Measurements from ENCODE around the gene CHI3L1.

Gene CHI3L1

GRCh38 chr1:203173566-203173965, 12.9 kb downstream of the CHI3L1 start:
- Histone ChIP-seq H3K4me3 (ENCODE audit: low read depth, low read length) (no peak overlapping the region), H3K27ac (ENCODE audit: low read depth, low read length) (no peak overlapping the region), H3K9me3 (ENCODE audit: control insufficient read depth, insufficient read depth, low read length) (no peaks in the 10 kb centered on the region), H3K4me1 (ENCODE audit: control insufficient read depth, insufficient read depth, low read length) (peaks cover 4% of the 10 kb centered on the region; the same call in 1 of the 2 replicates), H3K36me3 (ENCODE audit: control insufficient read depth, insufficient read depth, low read length) (no peaks in the 10 kb centered on the region), H3K27me3 (ENCODE audit: control insufficient read depth, insufficient read depth, low read length) (no peaks in the 10 kb centered on the region), H3K9ac (ENCODE audit: low read depth, low read length) (no peak overlapping the region)

GRCh38 chr1:203173011-203173555, 13.4 kb downstream of the CHI3L1 start:
- peaks cover 4% of the 10 kb centered on the region; the same call in 1 of the 2 replicates for H3K4me1 ChIP-seq (ENCODE audit: control insufficient read depth, insufficient read depth, low read length)
- no peaks in the 10 kb centered on the region for H3K36me3 ChIP-seq (ENCODE audit: control insufficient read depth, insufficient read depth, low read length)
- no peak overlapping the region for H3K27ac ChIP-seq (ENCODE audit: low read depth, low read length)
- no peak overlapping the region for H3K9ac ChIP-seq (ENCODE audit: low read depth, low read length)
- H3K27me3 ChIP-seq (ENCODE audit: control insufficient read depth, insufficient read depth, low read length), result no peaks in the 10 kb centered on the region
- no peak overlapping the region for H3K4me3 ChIP-seq (ENCODE audit: low read depth, low read length)
- H3K9me3 ChIP-seq (ENCODE audit: control insufficient read depth, insufficient read depth, low read length), result no peaks in the 10 kb centered on the region

GRCh38 chr1:203172184-203173010, 14.1 kb downstream of the CHI3L1 start:
- no peak overlapping the region for H3K9ac ChIP-seq (ENCODE audit: low read depth, low read length)
- H3K27me3 ChIP-seq (ENCODE audit: control insufficient read depth, insufficient read depth, low read length), result no peaks in the 10 kb centered on the region
- H3K9me3 ChIP-seq (ENCODE audit: control insufficient read depth, insufficient read depth, low read length), result no peaks in the 10 kb centered on the region
- no peak overlapping the region for H3K27ac ChIP-seq (ENCODE audit: low read depth, low read length)
- no peaks in the 10 kb centered on the region for H3K36me3 ChIP-seq (ENCODE audit: control insufficient read depth, insufficient read depth, low read length)
- no peak overlapping the region for H3K4me3 ChIP-seq (ENCODE audit: low read depth, low read length)
- no peaks in the 10 kb centered on the region; the same call in 1 of the 2 replicates for H3K4me1 ChIP-seq (ENCODE audit: control insufficient read depth, insufficient read depth, low read length)

GRCh38 chr1:203171341-203172183, 14.9 kb downstream of the CHI3L1 start:
- H3K27me3 ChIP-seq (ENCODE audit: control insufficient read depth, insufficient read depth, low read length), result no peaks in the 10 kb centered on the region
- no peak overlapping the region for H3K4me3 ChIP-seq (ENCODE audit: low read depth, low read length)
- H3K9ac ChIP-seq (ENCODE audit: low read depth, low read length), result no peak overlapping the region
- H3K4me1 ChIP-seq (ENCODE audit: control insufficient read depth, insufficient read depth, low read length), result no peaks in the 10 kb centered on the region
- no peaks in the 10 kb centered on the region for H3K9me3 ChIP-seq (ENCODE audit: control insufficient read depth, insufficient read depth, low read length)
- no peak overlapping the region for H3K27ac ChIP-seq (ENCODE audit: low read depth, low read length)
- no peaks in the 10 kb centered on the region for H3K36me3 ChIP-seq (ENCODE audit: control insufficient read depth, insufficient read depth, low read length)

GRCh38 chr1:203170625-203171330, 15.7 kb downstream of the CHI3L1 start:
- no peak overlapping the region for H3K9ac ChIP-seq (ENCODE audit: low read depth, low read length)
- H3K27ac ChIP-seq (ENCODE audit: low read depth, low read length), result no peak overlapping the region
- no peaks in the 10 kb centered on the region for H3K4me1 ChIP-seq (ENCODE audit: control insufficient read depth, insufficient read depth, low read length)
- H3K4me3 ChIP-seq (ENCODE audit: low read depth, low read length), result no peak overlapping the region
- no peaks in the 10 kb centered on the region for H3K9me3 ChIP-seq (ENCODE audit: control insufficient read depth, insufficient read depth, low read length)
- H3K27me3 ChIP-seq (ENCODE audit: control insufficient read depth, insufficient read depth, low read length), result no peaks in the 10 kb centered on the region
- H3K36me3 ChIP-seq (ENCODE audit: control insufficient read depth, insufficient read depth, low read length), result no peaks in the 10 kb centered on the region

- H3K36me3 ChIP-seq (ENCODE audit: control insufficient read depth, insufficient read depth, low read length), result no peaks in the 10 kb centered on the region
- no peak overlapping the region for H3K9ac ChIP-seq (ENCODE audit: low read depth, low read length)
- no peak overlapping the region for H3K4me3 ChIP-seq (ENCODE audit: low read depth, low read length)
- H3K9me3 ChIP-seq (ENCODE audit: control insufficient read depth, insufficient read depth, low read length), result no peaks in the 10 kb centered on the region
- H3K27ac ChIP-seq (ENCODE audit: low read depth, low read length), result no peak overlapping the region
- H3K4me1 ChIP-seq (ENCODE audit: control insufficient read depth, insufficient read depth, low read length), result no peaks in the 10 kb centered on the region
- H3K27me3 ChIP-seq (ENCODE audit: control insufficient read depth, insufficient read depth, low read length), result no peaks in the 10 kb centered on the region
These were observed 16.6 kb downstream of the CHI3L1 start for GRCh38 chr1:203169770-203170520.

GRCh38 chr1:203168991-203169390, 17.5 kb downstream of the CHI3L1 start:
- H3K9me3 ChIP-seq (ENCODE audit: control insufficient read depth, insufficient read depth, low read length), result no peaks in the 10 kb centered on the region
- no peak overlapping the region for H3K27ac ChIP-seq (ENCODE audit: low read depth, low read length)
- no peaks in the 10 kb centered on the region for H3K4me1 ChIP-seq (ENCODE audit: control insufficient read depth, insufficient read depth, low read length)
- no peaks in the 10 kb centered on the region for H3K36me3 ChIP-seq (ENCODE audit: control insufficient read depth, insufficient read depth, low read length)
- no peak overlapping the region for H3K9ac ChIP-seq (ENCODE audit: low read depth, low read length)
- H3K27me3 ChIP-seq (ENCODE audit: control insufficient read depth, insufficient read depth, low read length), result no peaks in the 10 kb centered on the region
- H3K4me3 ChIP-seq (ENCODE audit: low read depth, low read length), result no peak overlapping the region

GRCh38 chr1:203168256-203168786, 18.2 kb downstream of the CHI3L1 start:
- Histone ChIP-seq H3K9me3 (ENCODE audit: control insufficient read depth, insufficient read depth, low read length) (no peaks in the 10 kb centered on the region), H3K27ac (ENCODE audit: low read depth, low read length) (no peak overlapping the region), H3K4me1 (ENCODE audit: control insufficient read depth, insufficient read depth, low read length) (no peaks in the 10 kb centered on the region), H3K4me3 (ENCODE audit: low read depth, low read length) (no peak overlapping the region), H3K27me3 (ENCODE audit: control insufficient read depth, insufficient read depth, low read length) (no peaks in the 10 kb centered on the region), H3K36me3 (ENCODE audit: control insufficient read depth, insufficient read depth, low read length) (no peaks in the 10 kb centered on the region), H3K9ac (ENCODE audit: low read depth, low read length) (no peak overlapping the region)

- H3K27ac ChIP-seq (ENCODE audit: low read depth, low read length), result no peak overlapping the region
- no peaks in the 10 kb centered on the region for H3K27me3 ChIP-seq (ENCODE audit: control insufficient read depth, insufficient read depth, low read length)
- no peaks in the 10 kb centered on the region for H3K4me1 ChIP-seq (ENCODE audit: control insufficient read depth, insufficient read depth, low read length)
- H3K9me3 ChIP-seq (ENCODE audit: control insufficient read depth, insufficient read depth, low read length), result no peaks in the 10 kb centered on the region
- H3K36me3 ChIP-seq (ENCODE audit: control insufficient read depth, insufficient read depth, low read length), result no peaks in the 10 kb centered on the region
- H3K9ac ChIP-seq (ENCODE audit: low read depth, low read length), result no peak overlapping the region
- H3K4me3 ChIP-seq (ENCODE audit: low read depth, low read length), result no peak overlapping the region
These were observed 18.6 kb downstream of the CHI3L1 start for GRCh38 chr1:203167913-203168200.

All from HUES48 (cell line).